ENCODE results near the gene GMIP.

GMIP gene

DNA sequence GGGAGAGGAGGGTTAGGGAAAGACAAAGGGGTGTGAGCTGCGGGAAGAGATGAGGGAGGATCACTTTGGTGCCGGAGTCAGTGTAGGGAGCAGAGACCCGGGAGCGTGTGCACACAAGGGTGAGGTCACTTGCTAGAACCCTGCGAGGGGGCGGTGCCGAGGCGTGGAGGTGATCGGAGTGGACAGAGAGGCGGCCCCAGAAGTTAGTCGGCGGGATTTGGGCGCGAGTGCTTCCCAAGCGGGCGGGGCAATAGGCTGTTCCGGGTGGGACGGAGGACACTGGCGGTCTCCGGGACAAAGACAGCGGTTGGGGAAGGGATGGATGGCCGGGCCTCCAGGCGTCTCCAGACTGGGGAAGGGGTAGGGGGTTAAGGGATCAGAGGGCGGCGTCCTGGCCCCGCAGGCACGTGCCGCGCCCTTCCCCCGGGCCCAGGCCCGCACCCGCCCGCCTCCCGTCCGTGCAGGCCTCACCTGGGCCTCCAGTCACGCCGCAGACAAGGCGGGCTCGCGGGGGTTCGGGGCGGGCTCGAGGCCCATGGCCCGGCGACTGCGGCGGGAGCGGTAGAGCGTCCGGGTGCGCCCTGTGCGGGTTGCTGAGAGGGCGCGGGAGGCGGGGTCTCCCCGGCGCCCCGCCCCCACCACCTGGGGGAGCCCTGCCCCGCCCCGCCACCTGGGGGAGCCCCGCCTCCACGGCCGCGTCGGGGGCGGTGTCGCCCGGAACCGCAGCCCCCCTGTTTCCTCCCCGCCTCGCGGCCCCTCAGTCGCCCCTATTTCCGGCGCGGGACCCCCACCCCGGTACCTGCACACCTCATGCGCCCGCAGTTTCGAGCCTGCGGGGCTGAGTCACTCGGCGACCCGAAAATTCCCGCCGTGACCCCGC lies 15.6 kb downstream of the GMIP start, which contains the start of gene LPAR2:
TSS of gene LPAR2 (minus strand) at position 600 of the 880 bp plus-strand sequence. CDS start 945 bp downstream, outside the sequence.
- H2AFZ ChIP-seq, result peak within 1 kb of the TSS; percentile 94
- no peaks in the 10 kb centered on the region for H3K79me2 ChIP-seq
- H3K4me1 ChIP-seq, result no peaks in the 10 kb centered on the region
- peak within 1 kb of the TSS; percentile 53 for H3K4me3 ChIP-seq (ENCODE audit: low read depth, low read length)
- H3K9me3 ChIP-seq (ENCODE audit: control insufficient read depth, low read length), result no peaks in the 10 kb centered on the region
- H3K27ac ChIP-seq, result peak within 1 kb of the TSS; percentile 49
- H3K36me3 ChIP-seq (ENCODE audit: control insufficient read depth, insufficient read depth, low read length), result no peaks in the 10 kb centered on the region
- no peaks in the 10 kb centered on the region for H3K27me3 ChIP-seq (ENCODE audit: control insufficient read depth, insufficient read depth, low read length)
- peak within 1 kb of the TSS; percentile 58 for H3K4me2 ChIP-seq (ENCODE audit: low read length)
- no peak within 1 kb of the TSS for H3K9ac ChIP-seq
- TF ChIP-seq, protein P1, sequence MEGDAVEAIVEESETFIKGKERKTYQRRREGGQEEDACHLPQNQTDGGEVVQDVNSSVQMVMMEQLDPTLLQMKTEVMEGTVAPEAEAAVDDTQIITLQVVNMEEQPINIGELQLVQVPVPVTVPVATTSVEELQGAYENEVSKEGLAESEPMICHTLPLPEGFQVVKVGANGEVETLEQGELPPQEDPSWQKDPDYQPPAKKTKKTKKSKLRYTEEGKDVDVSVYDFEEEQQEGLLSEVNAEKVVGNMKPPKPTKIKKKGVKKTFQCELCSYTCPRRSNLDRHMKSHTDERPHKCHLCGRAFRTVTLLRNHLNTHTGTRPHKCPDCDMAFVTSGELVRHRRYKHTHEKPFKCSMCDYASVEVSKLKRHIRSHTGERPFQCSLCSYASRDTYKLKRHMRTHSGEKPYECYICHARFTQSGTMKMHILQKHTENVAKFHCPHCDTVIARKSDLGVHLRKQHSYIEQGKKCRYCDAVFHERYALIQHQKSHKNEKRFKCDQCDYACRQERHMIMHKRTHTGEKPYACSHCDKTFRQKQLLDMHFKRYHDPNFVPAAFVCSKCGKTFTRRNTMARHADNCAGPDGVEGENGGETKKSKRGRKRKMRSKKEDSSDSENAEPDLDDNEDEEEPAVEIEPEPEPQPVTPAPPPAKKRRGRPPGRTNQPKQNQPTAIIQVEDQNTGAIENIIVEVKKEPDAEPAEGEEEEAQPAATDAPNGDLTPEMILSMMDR (IDR thresholded peaks at IDR 0.05), result no peak

DNA sequence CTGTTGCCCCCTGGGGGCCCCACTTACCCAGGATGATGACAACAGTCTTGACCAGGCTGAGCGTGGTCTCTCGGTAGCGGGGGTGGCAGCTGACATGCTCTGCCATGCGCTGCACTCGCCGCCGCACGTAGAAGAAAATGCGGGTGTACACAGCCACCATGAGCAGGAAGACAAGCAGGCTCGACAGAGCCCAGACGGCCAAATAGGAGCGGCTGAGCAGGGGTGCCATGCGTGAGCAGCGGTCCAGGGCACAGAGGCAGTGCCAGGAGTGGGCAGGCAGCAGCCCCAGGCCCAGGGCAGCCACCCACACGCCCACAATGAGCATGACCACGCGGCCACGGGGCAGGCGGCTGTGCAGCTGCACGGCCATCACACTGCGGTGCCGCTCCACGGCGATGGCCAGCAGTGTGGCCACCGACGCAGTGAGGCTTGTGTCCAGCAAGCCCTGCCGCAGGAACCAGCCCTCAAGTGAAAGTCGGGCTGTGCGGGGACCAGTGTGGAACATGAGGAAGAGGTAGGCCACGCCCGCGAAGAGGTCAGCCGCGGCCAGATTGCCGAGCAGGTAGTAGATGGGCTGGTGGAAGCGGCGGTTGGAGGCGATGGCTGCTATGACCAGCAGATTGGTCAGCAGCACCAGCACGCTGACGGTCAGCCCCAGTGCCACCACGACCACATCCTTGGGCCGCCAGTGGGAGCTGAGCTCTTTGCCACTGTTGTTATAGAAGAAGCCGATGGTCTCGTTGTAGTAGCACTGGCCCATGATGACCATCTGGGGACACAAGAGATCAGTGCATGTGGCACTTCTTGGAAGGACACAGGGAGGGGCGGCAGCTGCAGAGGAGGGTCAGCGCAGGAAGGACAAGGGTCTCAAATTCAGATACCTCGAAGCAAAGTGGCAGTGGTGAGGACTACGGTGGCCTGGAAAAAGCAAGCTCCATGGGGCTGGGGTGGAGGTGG lies 16.7 kb downstream of the GMIP start:
- Histone ChIP-seq H3K27me3 (ENCODE audit: control insufficient read depth, insufficient read depth, low read length) (no peaks in the 10 kb centered on the region), H3K4me1 (no peaks in the 10 kb centered on the region), H3K79me2 (no peaks in the 10 kb centered on the region), H3K4me3 (ENCODE audit: low read depth, low read length) (no peak overlapping the region), H2AFZ (peak overlapping the region; percentile 94), H3K9ac (no peak overlapping the region), H3K36me3 (ENCODE audit: control insufficient read depth, insufficient read depth, low read length) (no peaks in the 10 kb centered on the region), H3K4me2 (ENCODE audit: low read length) (peak overlapping the region; percentile 58), H3K9me3 (ENCODE audit: control insufficient read depth, low read length) (no peaks in the 10 kb centered on the region), H3K27ac (no peak overlapping the region)
- TF ChIP-seq, protein P1 (IDR thresholded peaks at IDR 0.05), result no peak

DNA sequence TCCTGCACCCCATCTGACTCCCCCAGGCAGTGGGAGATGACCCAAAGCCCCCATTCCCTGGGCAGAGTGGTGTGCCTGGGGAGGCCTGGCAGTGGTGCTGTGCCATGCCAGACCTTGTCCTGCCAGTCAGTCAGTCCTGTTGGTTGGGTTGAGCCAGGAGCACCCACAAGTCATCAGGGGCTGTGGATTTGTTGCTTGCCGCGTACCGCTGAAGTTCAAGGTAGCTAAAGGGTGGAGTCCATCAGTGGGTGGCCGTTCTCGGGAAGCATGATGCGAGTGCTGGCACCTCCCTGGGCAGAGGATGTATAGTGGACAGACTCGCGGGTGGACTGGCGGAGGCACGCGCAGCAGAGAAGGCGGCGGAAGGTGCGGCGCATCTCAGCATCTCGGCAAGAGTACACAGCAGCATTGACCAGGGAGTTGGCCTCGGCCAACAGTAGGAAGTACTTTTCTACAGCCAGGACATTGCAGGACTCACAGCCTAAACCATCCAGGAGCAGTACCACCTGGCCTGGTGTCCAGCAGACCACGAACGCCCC lies 19.4 kb downstream of the GMIP start:
- no peak overlapping the region for H2AFZ ChIP-seq
- peaks cover 1% of the 10 kb centered on the region for H3K4me1 ChIP-seq
- H3K9me3 ChIP-seq (ENCODE audit: control insufficient read depth, low read length), result no peaks in the 10 kb centered on the region
- no peaks in the 10 kb centered on the region for H3K79me2 ChIP-seq
- no peak overlapping the region for H3K9ac ChIP-seq
- no peak overlapping the region for H3K4me2 ChIP-seq (ENCODE audit: low read length)
- no peak overlapping the region for H3K27ac ChIP-seq
- TF ChIP-seq, protein P1 (IDR thresholded peaks at IDR 0.05), result no peak
- no peak overlapping the region for H3K4me3 ChIP-seq (ENCODE audit: low read depth, low read length)
- no peaks in the 10 kb centered on the region for H3K27me3 ChIP-seq (ENCODE audit: control insufficient read depth, insufficient read depth, low read length)
- no peaks in the 10 kb centered on the region for H3K36me3 ChIP-seq (ENCODE audit: control insufficient read depth, insufficient read depth, low read length)

- H3K27me3 ChIP-seq (ENCODE audit: control insufficient read depth, insufficient read depth, low read length), result no peaks in the 10 kb centered on the region
- no peak overlapping the region for H3K4me3 ChIP-seq (ENCODE audit: low read depth, low read length)
- H3K27ac ChIP-seq, result no peak overlapping the region
- H3K79me2 ChIP-seq, result no peaks in the 10 kb centered on the region
- H3K9me3 ChIP-seq (ENCODE audit: control insufficient read depth, low read length), result no peaks in the 10 kb centered on the region
- peaks cover 3% of the 10 kb centered on the region for H3K4me1 ChIP-seq
- no peak overlapping the region for H3K4me2 ChIP-seq (ENCODE audit: low read length)
- H3K9ac ChIP-seq, result no peak overlapping the region
- H3K36me3 ChIP-seq (ENCODE audit: control insufficient read depth, insufficient read depth, low read length), result no peaks in the 10 kb centered on the region
- H2AFZ ChIP-seq, result no peak overlapping the region
- TF ChIP-seq, protein P1 (IDR thresholded peaks at IDR 0.05), result no peak
These were observed 20.1 kb downstream of the GMIP start for GRCh38 chr19:19623383-19623782.

Data from parathyroid adenoma (tissue), 2 donors.